HepG2 (cell line): ENCODE measurements around the gene RLN3. TPM values are rescaled to one million over a fixed set of nuclear protein-coding genes. Genes with fewer than 3 reads are reported as not detected.

Experiments used
- HNF4G ChIP-seq, 2 experiments: sonication (generic) in 1 of 2; formaldehyde crosslinking in 1 of 2; IDR thresholded peaks; 2 replicates each; pipeline versions ENCODE4 v1.4.0 to v1.6.1; 2011 to 2020; ENCODE audit warnings: borderline replicate concordance in 2 of 2, low read depth in 2 of 2, mild to moderate bottlenecking in 2 of 2, low read length in 1 of 2, missing genetic modification reagents in 1 of 2, moderate library complexity in 1 of 2
- KAT7 ChIP-seq: IDR thresholded peaks from 2 replicates; pipeline ENCODE4 v1.6.1; 2018; ENCODE audit warnings: borderline replicate concordance, missing compliant biosample characterization
- KAT8 ChIP-seq: IDR thresholded peaks from 2 replicates; pipeline ENCODE4 v1.6.1; 2016; ENCODE audit warnings: missing genetic modification reagents, missing compliant biosample characterization
- RFX5 ChIP-seq: IDR thresholded peaks from 2 replicates; pipeline ENCODE4 v1.6.1; 2011; ENCODE audit warnings: low read depth, low read length, improper control_type of control experiment
- SMC3 ChIP-seq: IDR thresholded peaks from 2 replicates; pipeline ENCODE4 v1.6.1; 2011; ENCODE audit warnings: low read length, improper control_type of control experiment
- TAF1 ChIP-seq: sonication (generic); formaldehyde crosslinking; IDR thresholded peaks from 2 replicates; pipeline ENCODE4 v1.4.0; 2020; ENCODE audit warnings: missing genetic modification reagents
- ZNF430 ChIP-seq: sonication (generic); formaldehyde crosslinking; IDR thresholded peaks from 2 replicates; pipeline ENCODE4 v1.9.0; 2021; ENCODE audit warnings: mild to moderate bottlenecking, missing genetic modification reagents
- ZNF557 ChIP-seq: sonication (generic); formaldehyde crosslinking; IDR thresholded peaks from 2 replicates; pipeline ENCODE4 v1.4.0; 2020; ENCODE audit warnings: missing genetic modification reagents
- ZNF761 ChIP-seq: sonication (generic); formaldehyde crosslinking; conservative IDR thresholded peaks from 2 replicates; pipeline ENCODE4 v1.4.0; 2020; ENCODE audit warnings: mild to moderate bottlenecking, missing genetic modification reagents
- ZSCAN20 ChIP-seq: sonication (generic); formaldehyde crosslinking; IDR thresholded peaks from 2 replicates; pipeline ENCODE4 v1.4.0; 2020; ENCODE audit warnings: missing genetic modification reagents, mild to moderate bottlenecking, borderline replicate concordance
- polyA plus RNA-seq, 8 experiments: library from polyadenylated mRNA; depleted of rRNA in 3 of 8; stranded (reverse) in 7 of 8; unstranded in 1 of 8; fragments of >200 nt; fragmentation: Illumina TruSeq in 4 of 8; extraction: Trizol in 4 of 8; gene quantifications; 2 replicates each; pipeline versions ENCODE4 v1.2.1 to v1.2.3, GENCODE V29; 2011 to 2016; ENCODE audit warnings: low read depth in 4 of 8, missing spikeins in 1 of 8, mixed read lengths in 1 of 8; ENCODE audit not compliant: insufficient read depth in 1 of 8
- total RNA-seq, 5 experiments: library from RNA; depleted of rRNA; stranded (reverse); fragments of >200 nt; fragmentation: Illumina TruSeq; extraction: Trizol; gene quantifications; 2 replicates each; pipeline ENCODE4 v1.2.3, GENCODE V29; 2016; ENCODE audit warnings: low read depth in 1 of 5
- TF ChIP-seq, protein P1 (sequence below): sonication (generic); formaldehyde crosslinking; IDR thresholded peaks from 2 replicates; pipeline ENCODE4 v1.8.0; 2022; ENCODE audit warnings: low read depth, missing genetic modification reagents
- TF ChIP-seq, protein P2 (sequence below): sonication (generic); formaldehyde crosslinking; IDR thresholded peaks from one replicate; pipeline ENCODE4 v1.5.1; 2020; ENCODE audit warnings: mild to moderate bottlenecking, missing genetic modification reagents; ENCODE audit errors: not compliant biosample characterization
- TF ChIP-seq, protein P3 (sequence below): IDR thresholded peaks from 2 replicates; pipeline ENCODE4 v1.6.1; 2016; ENCODE audit warnings: low read depth, borderline replicate concordance

RLN3 gene
- total and polyA plus RNA-seq, 2 of the 13 experiments (the other 11 are each of a cell fraction or from before 2014, with no cell fraction given) = not detected

DNA sequence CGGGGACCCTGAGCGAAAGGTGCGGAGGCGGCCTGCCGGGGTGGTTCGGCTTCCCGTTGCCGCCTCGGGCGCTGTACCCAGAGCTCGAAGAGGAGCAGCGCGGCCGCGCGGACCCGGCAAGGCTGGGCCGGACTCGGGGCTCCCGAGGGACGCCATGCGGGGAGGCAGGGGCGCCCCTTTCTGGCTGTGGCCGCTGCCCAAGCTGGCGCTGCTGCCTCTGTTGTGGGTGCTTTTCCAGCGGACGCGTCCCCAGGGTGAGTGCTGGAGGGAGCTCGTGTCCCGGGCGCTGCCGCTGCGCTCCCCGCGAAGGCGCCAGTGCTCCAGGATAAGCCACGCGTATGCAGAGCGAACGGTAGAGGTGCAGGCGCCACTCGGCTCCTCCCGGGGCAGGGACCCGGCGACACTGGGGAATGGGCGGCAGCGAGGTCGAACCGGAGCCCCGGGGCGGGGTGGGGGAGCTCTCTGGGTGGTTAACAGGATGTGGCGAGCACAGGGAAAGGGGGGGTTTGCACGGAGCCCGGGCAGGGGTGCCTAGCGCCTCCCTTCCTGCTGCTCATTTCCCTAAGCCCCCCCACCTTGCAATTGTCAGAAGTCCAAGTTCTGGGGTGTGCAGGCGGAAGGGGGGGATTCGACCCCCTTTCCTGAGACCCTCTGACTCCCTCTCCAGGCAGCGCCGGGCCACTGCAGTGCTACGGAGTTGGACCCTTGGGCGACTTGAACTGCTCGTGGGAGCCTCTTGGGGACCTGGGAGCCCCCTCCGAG lies 4.0 kb downstream of the RLN3 start, which contains the start of gene IL27RA (continued):
- TF ChIP-seq KAT7 (CRISPR knock-in tag) (0 out of 2 replicates have a peak, but pooled peaks have one; percentile 45), ZNF761 (peak; percentile 66; the same call in 1 of the 2 replicates), SMC3 (0 out of 2 replicates have a peak, but pooled peaks have one; percentile 9), TAF1 (CRISPR knock-in tag) (peak; percentile 49; the same call in 1 of the 2 replicates), RFX5 (no peak), ZSCAN20 (CRISPR knock-in tag) (no peak), KAT8 (CRISPR knock-in tag) (0 out of 2 replicates have a peak, but pooled peaks have one; percentile 10), ZNF430 (peak; percentile 80), HNF4G (IDR thresholded peaks at IDR 0.05; ENCODE audit: borderline replicate concordance, low read depth, low read length) (no peak), HNF4G (CRISPR knock-in tag; IDR thresholded peaks at IDR 0.05; ENCODE audit: borderline replicate concordance, low read depth) (no peak), ZNF557 (CRISPR knock-in tag) (0 out of 2 replicates have a peak, but pooled peaks have one; percentile 37)
- TF ChIP-seq, protein P1, sequence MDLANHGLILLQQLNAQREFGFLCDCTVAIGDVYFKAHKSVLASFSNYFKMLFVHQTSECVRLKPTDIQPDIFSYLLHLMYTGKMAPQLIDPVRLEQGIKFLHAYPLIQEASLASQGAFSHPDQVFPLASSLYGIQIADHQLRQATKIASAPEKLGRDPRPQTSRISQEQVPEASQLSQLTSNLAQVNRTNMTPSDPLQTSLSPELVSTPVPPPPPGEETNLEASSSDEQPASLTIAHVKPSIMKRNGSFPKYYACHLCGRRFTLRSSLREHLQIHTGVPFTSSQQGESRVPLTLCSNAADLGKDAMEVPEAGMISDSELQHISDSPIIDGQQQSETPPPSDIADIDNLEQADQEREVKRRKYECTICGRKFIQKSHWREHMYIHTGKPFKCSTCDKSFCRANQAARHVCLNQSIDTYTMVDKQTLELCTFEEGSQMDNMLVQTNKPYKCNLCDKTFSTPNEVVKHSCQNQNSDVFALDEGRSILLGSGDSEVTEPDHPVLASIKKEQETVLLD (CRISPR knock-in tag) = 0 out of 2 replicates have a peak, but pooled peaks have one; percentile 49
- TF ChIP-seq, protein P2, sequence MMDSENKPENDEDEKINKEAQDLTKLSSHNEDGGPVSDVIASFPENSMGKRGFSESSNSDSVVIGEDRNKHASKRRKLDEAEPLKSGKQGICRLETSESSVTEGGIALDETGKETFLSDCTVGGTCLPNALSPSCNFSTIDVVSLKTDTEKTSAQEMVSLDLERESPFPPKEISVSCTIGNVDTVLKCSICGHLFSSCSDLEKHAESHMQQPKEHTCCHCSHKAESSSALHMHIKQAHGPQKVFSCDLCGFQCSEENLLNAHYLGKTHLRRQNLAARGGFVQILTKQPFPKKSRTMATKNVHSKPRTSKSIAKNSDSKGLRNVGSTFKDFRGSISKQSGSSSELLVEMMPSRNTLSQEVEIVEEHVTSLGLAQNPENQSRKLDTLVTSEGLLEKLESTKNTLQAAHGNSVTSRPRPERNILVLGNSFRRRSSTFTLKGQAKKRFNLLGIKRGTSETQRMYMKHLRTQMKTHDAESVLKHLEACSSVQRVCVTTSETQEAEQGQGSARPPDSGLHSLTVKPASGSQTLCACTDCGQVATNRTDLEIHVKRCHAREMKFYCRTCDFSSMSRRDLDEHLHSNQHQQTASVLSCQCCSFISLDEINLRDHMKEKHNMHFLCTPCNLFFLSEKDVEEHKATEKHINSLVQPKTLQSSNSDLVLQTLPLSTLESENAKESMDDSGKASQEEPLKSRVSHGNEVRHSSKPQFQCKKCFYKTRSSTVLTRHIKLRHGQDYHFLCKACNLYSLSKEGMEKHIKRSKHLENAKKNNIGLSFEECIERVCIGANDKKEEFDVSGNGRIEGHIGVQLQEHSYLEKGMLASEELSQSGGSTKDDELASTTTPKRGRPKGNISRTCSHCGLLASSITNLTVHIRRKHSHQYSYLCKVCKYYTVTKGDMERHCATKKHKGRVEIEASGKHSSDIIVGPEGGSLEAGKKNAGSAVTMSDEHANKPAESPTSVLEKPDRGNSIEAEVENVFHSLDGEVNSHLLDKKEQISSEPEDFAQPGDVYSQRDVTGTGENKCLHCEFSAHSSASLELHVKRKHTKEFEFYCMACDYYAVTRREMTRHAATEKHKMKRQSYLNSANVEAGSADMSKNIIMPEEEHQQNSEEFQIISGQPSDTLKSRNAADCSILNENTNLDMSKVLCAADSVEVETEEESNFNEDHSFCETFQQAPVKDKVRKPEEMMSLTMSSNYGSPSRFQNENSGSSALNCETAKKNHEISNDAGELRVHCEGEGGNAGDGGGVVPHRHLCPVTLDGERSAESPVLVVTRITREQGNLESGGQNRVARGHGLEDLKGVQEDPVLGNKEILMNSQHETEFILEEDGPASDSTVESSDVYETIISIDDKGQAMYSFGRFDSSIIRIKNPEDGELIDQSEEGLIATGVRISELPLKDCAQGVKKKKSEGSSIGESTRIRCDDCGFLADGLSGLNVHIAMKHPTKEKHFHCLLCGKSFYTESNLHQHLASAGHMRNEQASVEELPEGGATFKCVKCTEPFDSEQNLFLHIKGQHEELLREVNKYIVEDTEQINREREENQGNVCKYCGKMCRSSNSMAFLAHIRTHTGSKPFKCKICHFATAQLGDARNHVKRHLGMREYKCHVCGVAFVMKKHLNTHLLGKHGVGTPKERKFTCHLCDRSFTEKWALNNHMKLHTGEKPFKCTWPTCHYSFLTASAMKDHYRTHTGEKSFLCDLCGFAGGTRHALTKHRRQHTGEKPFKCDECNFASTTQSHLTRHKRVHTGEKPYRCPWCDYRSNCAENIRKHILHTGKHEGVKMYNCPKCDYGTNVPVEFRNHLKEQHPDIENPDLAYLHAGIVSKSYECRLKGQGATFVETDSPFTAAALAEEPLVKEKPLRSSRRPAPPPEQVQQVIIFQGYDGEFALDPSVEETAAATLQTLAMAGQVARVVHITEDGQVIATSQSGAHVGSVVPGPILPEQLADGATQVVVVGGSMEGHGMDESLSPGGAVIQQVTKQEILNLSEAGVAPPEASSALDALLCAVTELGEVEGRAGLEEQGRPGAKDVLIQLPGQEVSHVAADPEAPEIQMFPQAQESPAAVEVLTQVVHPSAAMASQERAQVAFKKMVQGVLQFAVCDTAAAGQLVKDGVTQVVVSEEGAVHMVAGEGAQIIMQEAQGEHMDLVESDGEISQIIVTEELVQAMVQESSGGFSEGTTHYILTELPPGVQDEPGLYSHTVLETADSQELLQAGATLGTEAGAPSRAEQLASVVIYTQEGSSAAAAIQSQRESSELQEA (CRISPR knock-in tag) = peak; percentile 76
- TF ChIP-seq, protein P3, sequence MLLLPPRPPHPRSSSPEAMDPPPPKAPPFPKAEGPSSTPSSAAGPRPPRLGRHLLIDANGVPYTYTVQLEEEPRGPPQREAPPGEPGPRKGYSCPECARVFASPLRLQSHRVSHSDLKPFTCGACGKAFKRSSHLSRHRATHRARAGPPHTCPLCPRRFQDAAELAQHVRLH = 0 out of 2 replicates have a peak, but pooled peaks have one; percentile 15
